Stimulated activated CD4-positive, alpha-beta T cell treated with anti-CD3 and anti-CD28 coated beads, TNF-alpha, amount 100 ng/mL, for 4 hours (primary cell): ENCODE data around the gene BMP7.

ENCODE experiments used
- DNase-seq, 3 experiments: peaks; one replicate each; pipeline ENCODE4 v3.0.0-alpha.2; 2020; ENCODE audit warnings: low read depth in 3 of 3

The BMP7 gene

DNA sequence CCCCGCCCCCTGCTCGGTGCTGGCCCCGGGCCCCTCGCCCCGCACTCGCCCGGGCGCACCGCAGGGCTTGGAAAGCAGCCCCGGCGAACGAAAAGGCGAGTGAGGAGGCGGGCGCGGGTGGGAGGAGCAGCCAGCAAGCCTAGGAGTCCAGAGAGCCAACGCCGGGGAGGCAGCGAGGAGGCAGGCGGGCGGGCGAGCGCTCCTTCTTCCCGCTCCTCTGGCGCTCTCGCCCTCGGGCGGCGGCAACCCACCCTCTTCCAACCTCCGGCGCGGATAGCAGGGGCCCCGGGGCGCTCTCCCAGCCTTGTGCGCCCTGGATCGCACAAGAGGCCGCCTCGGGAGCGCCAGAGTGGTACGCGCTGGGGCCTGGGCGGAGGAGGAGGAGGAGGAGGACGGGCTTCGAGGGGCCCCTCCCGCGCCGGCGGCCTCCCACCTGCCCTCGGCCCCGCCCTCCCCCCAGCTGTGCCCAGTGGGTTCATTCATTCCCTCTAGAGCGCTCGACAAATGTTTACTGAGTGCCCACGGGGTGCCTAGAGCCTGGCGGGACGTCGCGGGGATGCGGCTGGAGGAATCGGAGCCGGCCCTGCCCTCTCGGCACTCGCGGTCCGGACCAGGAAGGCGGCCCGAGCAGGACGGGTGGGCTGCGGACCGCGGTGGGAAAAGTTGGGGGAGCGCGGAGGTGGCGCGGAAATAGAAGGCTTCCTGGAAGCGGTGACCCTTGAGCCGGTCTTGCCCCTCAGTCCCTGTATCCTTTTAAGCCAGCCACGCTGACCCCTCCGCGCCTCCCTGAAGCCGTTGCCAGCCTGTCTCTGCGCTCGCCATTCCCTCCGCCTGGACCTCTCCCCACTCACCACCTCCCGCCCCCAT is at the start of gene BMP7:
BMP7 (minus strand) TSS at position 351 of the 867 bp plus-strand sequence. CDS start 519 bp downstream, outside the sequence.
- DNase-seq: no peak

DNA sequence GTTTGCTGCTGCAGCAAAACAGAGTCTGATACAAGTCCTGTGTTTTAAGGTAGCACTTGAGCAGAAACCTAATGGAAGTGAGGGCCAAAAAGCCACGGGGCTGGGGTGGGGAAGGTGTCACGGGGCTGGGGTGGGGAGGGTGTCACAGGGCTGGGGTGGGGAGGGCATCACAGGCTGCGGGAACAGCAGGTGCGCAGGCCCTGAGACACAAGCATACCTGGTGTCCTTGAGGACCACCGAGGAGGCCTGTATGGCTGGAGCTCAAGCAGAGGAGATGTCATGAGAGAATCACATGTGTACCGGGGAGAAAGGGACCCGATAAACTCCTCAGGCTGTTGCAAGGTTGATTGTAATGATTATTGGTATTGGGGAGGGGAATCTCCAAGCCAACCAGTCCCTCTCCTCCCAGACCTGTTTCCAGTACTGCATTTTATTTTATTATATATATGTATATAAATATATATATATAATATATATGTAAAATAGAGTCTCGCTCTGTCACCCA is 49.6 kb upstream of the BMP7 start:
- DNase-seq: no peak

DNA sequence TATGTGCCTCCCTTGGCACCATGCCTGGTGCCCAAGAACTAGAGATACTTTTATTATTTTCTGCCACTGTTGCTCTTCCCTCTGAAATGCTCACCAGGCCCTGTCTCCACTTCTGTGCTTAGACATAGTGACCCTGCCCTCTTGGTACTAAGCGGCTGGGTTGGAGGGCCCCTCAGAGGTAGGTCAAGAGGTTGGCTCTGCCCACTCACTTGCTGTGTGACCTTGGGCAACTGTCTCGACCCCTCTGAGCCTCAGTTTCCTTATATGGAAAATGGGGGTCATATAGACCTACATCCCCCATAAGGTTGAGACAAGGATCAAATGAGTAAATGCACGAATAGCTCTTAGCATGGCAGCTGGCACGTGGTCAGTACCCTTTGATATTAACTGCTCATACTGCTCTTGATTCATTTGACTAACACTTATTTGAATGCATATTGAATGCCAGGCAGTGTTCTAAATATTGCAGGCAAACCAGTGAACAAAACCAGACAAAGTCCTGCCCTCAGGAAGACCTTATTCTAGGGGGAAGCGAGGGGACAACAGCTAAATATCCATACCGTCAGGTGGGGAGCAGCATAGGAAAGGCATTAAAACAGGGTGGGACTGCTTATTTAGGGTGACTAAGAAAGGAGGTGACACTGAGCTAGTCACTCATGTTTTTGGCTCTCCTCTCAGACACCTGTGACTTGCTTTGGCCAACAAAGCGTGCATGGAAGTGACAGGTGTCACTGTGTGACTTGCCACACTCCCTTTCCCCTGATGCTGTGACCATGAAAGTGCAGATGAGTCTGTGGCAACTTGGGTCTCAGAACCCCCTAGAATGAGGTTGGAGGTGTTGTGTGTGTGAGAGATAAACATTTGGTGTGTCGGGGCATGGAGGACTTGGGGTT is 48.9 kb upstream of the BMP7 start:
- no peak for DNase-seq

DNA sequence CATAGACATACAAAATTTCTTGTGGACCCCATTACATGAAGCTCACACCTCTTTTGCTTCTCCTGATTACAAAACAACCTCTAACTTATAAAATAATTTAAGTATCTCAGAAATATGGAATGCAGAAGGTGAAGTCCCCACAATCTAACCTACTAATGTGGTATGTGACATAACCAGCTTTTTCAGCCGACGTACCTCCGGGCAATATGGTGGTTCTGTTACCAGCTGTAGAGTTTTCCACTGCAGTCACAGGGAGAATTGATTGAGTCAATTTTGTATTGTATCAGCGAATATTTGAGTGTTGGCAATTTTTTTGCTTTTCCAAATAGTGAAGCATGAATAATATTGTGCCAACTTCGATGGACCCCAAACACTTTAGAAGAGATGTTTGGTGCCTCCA is 47.5 kb upstream of the BMP7 start:
- no peak for DNase-seq

DNA sequence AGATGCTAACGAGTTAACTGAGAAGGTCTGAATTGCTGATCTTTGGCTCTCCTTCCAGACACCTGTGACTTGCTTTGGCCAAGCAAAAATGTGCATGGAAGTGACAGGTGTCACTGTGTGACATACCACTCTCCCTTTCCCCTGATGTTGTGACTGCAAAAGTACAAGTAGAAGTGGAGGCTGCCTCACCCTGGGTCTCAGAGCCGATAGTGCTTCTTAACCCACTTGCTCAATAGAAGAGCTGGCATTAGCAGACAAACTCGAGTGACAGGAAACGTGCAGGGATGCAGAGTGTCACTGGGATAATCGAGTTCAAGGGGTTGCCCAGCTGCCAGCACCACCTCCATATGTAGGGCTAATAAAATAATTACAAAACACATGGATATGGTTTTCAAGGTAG is 46.8 kb upstream of the BMP7 start:
- no peak for DNase-seq

DNA sequence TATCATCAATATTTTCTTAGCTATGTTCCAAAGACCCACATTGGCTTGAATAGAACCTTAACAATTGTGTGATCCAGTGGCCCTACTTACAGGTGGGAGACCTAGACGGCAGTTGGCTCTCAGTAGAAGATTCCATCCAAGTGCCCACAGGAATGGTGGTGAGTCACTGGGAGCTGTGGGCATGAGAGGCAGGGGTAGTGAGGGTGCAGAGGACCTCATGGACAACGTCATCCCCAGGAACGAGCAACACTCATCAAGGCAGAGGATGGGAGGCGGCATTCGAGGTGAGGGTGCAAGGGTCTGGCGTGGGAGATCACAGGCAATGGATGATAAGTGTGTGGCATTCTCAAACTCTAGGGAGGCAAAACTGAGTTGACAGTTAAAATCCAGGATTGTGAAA is 45.7 kb upstream of the BMP7 start:
- no peak for DNase-seq

DNA sequence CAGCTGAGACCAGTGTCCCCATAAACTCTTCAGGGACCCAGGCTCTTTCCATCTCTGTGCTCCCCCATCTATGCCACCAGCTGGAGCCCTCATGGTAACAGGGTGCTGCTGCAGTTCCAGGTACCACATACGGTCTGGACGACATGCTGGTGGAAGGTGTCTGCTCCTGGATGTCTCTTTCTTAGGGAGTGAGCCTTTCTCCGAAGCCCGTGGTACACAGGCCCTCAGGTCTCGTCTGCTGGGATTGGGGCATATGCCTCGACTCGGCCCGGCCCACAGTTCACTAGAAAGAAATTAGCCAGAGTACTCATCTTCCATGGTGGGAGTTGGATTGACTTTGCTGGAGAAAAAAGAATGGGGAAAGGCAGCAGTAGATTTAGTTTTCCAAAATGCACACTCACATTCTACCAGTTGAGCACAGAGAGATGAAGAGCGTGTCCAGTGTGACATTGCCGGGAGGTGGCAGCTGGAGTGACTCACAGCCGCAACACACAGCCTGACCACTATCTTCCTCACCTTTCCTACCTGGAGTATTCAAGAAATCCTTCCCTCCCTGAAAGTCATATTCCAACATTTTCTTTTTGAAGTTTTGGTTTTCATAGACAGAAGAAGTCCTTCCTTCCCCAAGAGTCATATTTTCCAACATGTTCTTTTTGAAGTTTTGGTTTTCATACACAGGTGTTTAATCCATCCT is 44.5 kb upstream of the BMP7 start:
- DNase-seq: no peak

DNA sequence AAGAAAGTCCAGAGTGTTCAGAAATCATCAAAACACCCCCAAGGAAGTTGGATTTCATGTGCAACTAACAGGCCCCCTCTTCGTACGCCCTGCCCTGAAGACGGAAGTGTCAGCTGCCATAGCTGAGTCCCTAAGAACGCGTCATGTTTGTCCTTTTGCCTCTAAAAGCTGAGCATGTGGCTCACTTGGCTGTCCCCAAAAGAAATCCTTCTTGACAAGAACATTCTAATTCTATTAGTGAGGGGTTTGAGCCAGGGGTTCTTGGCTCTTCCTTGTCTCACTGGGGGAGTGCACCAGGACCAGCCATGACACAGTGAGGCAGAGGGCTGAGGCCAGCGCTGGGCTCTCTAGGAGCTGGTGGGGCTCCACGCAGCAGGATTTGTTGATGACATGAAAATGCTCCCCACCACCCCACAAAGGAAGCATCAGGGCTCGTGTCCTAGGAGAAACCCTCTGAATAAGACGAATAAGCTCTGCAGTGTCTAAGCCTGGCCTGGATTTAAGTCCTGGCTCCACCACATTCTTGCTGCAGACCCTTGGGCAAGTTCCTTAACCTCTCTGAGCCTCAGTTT is 43.2 kb upstream of the BMP7 start:
- no peak for DNase-seq

DNA sequence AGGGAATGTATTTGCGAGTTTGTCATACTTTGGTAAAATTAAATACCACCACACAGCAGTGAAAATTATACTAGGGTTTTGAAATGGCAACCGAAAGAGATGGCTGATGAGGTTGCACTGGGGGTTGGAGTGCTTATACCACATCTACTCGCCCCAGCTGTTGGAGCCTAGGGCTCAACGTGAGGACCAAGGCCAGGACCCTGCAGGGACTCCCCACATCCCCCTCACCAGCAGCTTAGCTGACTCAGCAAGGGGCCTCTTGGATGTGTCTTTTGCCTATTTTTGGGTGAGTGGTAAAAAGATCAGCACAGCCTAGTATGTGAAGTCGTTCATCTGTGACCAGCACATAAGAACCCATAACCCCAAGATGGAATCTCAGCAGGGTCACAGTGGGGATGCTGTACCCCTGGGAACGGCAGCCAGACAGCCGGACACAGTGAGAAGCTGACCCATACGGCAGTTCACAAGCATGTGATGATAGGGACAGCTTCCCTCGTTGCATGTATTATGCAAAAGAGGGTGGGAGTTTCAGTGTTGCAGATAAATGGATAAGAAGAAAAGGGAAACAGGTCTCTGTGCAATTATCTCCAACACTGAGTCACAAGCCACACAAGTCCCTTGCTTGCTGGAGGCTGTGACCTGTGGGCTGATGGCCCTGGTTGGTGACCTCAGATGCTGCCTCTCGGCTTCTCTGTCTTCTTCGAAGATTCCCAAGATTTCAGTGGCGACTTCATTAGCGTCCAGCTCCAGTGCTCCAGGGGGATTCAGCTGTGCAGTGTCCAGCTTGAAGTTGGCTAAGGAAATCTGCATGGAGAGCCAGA is 42.2 kb upstream of the BMP7 start:
- no peak for DNase-seq

DNA sequence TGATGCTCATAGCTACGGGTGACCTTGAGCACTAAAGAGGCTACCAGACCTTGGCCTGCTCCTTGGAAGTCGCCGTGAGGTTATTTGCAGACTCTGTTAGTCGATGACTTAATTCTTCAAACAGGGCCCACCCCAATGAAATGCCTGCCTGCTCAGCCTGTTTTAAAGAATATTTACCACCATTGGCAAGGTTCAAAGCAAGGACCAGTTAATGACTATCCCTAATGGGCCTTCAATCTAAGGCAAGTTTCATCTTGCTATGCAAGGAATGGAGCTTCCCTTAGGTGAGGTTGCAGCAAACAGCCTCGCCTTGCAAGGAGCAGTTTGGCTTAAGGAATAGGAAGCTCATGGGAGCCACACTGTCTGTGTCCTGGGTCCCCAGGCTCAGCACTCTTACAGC is 40.3 kb upstream of the BMP7 start:
- DNase-seq: no peak

DNA sequence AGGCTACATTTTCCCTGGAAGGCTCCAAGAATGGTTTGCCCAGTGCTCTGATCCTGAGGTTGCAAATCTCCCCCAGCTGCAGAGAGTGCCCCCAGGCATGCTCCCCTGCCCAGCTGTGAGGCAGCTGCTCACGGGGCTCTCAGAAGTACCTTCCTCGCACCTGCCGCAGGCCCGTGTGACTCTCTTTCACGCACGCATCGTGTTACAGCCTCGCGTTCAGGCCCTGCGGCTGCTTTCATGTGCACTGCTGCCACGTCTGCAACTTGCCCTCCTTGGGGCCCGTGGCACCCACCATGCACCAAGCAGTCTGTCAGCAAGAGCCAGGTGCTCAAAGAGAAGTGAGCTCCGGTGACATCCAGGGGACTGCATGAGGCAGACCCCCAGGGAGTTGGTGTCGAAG is 34.6 kb upstream of the BMP7 start:
- DNase-seq: no peak

DNA sequence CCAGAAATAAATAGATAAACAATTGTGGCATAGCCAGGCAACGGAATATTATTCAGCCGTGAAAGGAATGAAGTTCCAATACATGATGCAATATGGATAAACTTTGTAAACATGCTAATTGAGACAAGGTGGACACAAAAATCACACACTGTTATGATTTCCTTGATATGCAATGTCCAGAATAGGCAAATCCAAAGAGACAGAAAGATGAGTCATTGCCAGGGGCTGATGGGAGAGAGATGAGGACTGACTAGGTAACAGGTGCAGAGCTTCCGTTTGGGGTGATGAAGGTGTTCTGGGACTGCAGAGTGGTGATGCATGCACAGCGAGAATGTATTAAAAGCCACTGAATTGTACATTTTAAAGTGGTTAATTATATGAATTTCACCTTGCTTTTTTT is 32.0 kb upstream of the BMP7 start:
- DNase-seq: no peak

DNA sequence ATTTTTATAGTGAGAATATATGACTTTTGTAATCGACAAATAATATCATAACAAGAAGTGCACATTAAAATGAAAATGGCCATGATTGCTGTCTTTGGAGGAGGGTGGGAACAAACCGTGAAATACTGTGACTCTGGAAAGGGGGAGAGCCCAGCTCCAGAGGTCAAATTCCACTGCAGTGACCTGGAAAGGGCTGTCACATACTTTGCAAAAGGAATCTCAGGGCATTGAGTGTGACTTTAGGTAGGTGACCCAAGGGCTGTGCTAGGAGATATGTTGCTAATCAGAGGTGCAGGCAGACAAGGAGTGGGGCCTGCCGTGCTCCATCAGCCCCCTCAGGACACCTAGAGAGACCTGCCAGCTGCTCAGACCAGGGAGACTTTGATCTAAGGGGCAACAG is 28.1 kb upstream of the BMP7 start:
- no peak for DNase-seq

DNA sequence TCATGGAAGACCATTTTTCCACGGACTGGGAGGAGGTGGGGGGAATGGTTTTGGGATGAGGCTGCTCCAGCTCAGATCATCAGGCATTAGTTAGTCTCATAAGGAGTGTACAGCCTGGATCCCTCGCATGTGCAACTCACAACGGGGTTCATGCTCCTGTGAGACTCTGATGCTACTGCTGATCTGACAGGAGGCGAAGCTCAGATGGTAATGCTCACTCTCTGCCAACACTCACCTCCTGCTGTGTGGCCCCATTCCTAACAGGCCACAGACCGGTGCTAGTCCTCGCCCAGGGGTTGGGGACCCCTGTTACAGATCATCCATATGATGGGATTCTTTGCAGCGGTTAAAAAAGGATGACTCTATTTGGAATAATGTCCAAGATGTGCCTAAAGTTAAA is 27.6 kb upstream of the BMP7 start:
- DNase-seq: no peak

DNA sequence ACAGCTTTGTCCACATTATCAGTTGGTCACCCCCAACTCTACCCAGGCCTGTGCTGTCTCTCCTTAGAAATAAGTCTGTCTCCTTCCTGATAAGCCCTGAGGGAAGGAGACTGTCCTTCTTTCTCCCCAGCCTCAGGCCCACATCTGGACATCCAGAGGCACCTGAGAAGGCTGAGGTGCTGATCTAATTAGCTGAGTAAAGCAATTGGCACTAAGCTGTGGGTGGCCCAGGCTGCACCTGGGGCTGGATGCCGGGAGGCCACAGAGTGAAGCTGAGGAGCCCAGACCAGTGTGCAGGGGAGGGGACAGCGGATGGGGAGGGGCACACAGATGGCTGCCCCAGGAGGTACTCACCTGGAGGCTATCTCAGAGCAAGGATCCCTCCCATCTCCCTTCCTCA is 26.2 kb upstream of the BMP7 start:
- DNase-seq: no peak

DNA sequence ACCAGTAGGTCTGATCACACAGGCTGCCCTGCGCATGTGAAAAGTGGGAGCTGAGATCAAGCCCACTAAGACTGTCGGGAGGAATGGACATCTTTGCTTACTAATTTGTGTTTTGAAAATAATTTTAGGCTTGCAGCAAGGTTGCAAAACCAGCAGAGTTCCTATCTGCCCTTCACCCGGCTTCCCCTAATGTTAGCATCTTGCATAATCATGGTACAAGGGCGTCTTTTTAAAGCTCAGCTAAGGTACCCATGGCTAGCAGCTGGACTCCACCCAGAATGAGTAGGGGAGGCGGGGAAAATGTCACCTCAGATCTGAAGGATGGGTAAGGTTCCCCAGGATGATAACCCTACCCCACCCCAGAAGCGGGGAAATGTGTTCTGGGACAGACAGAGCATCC is 25.3 kb upstream of the BMP7 start:
- DNase-seq: no peak

DNA sequence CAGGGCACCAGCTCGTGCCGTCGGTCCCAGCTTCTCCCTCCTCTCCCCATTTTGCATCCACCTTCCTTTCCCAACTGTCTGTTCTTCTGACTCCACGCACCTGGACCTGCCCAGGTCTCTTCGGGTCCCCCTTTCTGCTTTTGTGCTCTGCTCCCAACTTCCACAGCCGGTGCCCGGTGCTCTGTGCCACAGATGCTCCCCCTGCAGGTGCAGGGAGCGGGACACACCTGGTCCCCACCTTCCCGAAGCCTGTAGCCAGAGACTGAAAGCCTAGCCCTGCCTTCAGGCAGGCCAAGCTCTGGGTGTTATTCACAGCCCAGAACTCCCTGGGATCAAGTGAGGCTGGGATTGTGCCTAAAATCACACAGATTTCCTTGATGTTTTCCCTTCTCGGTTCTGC is 24.6 kb upstream of the BMP7 start:
- DNase-seq: no peak

DNA sequence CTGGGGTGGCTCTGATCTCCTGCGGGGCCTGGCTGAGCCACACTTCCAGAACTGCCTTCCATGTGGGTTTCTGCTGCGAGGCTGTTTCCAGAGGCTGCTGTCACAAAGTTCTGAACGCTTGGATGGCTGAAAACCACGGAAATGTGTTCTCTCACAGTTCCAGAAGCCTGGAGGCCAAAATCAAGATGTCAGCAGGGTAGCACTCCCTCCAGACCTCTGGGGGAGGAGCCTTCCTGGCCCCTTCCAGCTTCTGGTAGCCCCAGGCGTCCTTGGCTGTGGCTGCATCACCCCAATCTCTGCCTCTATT is 23.7 kb upstream of the BMP7 start:
- DNase-seq: no peak

DNA sequence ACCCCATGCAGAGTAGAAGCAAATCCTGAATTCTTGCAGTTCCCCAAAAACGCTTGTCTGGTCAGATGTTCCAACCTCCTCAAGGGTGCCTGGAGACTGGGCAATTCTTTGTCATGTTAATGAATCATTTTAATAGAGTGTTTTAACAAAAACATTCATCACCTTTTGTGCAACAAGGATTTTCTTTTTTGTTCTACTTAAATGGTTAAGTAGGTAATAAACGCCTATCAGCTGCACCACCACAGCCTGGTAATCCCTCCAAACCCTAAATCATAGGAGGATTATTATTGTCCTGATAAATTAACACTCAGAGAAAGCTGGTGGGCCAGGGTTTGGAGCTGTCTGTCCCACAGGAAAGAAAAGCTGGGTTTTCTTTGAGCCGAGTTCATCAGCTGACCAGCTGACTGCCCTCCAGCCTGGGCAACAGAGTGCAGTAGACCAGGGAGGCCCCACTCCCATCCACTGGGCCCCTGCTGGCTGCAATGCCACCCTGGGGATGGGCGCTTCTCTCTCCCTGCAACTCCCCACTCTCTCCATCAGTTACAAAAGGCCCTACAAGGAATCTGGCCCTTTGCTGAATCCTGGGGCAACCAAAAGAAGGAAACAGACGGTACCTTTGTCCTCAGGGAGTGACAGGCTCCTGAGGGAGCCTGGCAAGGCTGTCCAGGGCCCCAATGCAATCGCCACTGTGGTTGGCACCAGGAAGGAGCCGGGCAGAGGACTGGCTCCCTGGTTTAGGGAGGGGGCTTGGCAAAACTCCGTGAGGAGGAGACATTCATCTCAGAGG is 23.1 kb upstream of the BMP7 start:
- no peak for DNase-seq

DNA sequence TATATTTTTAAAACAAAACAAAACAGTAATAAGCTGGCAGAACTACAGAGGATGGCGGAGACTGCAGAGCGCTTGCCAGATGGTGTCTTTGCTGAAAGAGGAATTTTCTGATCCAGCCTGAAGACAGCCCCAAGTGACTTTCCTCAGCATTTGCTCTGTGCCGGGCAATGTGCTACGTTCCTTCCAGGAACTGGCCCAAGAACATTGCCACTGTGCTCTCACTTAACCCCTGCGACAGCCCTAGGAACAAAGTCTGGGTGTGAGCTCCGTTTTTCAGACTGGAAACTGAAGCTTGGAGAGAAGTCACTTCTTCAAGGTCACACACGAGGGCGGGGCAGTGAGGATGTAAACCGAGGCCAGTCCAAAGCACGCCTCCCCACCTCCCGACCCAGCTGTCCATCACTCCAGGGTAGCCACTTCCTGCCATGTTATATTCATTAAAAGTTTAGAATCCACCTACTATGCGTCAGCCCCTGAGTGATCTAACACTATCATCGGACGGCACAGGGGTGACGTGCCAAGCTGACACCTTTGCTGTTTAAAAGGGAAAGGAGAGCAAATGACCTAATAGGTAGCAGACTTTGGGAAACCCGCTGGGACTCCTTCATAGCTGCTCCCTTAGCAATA is 22.3 kb upstream of the BMP7 start:
- no peak for DNase-seq
